NCI-H2227 (cell line): Measurements from ENCODE around the gene SH2B3.
"Not testable (repeated sequence)": the region's sequence is repeated elsewhere in the genome, so short reads cannot be mapped to it uniquely, and the experiment has no call there.

Source experiments
- DNase-seq: peaks from one replicate; lab custom pipeline; 2025; ENCODE audit not compliant: unreplicated experiment; lab: John Stamatoyannopoulos, UW

Gene SH2B3

GRCh38 chr12:111386885-111387284 is 18.8 kb upstream of the SH2B3 start:
- peak; percentile 31 for DNase-seq

DNA sequence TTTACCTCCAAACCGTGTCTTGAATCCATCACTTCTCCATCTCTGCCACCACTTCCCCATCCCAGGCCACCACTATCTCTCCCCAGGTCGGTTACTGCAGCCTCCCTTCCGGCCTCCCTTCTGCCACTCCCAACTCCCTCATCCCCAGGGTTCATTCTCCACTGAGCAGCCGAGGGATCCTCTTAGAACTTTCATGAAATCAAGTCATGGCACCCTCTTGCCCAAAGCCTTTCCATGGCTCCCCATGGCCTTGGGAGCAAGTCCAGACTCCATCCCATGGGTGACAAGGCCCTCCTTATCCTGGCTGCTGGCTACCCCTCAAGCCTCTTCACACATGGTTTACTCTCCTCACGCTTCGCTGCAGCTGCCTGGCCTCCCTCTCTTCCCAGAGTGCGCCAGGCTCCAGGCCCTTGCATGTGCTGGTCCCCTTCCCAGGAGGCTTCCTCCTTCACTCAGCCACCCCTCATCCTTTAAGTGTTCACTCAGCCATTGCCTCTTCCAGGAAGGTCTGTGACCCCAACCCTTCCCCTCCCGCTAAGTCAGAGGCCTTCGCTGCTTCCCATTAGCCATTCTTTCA is 17.9 kb upstream of the SH2B3 start:
- no peak for DNase-seq

- no peak for DNase-seq
Observed at GRCh38 chr12:111389635-111390034, 16.1 kb upstream of the SH2B3 start.

DNA sequence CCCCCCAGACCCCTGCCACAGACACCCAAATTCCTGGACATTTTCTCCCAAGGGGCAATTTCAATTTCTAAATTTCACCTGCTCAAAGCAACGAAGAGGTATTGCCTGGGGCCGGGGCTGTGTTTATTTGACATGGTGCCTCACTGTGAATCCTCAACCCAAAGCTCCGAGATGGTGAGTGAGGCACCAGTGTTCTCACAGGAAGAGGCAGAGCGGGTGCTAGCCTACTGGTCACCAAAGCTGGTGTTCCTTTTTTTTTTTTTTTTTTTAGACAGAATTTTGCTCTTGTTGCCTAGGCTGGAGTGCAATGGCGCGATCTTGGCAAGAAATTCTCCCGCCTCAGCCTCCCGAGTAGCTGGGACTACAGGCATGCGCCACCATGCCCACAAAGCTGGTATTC is 14.8 kb upstream of the SH2B3 start:
- no peak for DNase-seq

- no peak for DNase-seq
Observed at GRCh38 chr12:111393700-111394300, 11.9 kb upstream of the SH2B3 start.

DNA sequence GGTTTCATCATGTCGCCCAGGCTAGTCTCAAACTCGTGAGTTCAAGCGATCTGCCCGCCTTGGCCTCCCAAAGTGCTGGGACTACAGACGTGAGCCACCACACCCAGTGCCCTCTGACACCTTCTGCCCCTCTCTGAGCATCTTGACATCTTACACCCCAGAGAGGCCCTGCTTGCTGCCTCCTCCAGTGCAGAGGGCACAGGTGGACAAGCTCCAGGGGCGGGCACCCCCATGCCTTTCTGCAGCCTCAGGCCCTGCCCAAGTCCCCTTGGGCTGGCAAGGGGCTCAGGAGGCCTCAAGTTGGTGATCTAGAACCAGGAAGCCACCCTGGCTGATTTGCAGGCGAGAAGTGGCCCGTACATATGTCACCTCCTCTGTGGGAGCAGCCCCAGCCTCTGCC is 11.2 kb upstream of the SH2B3 start:
- no peak for DNase-seq

DNA sequence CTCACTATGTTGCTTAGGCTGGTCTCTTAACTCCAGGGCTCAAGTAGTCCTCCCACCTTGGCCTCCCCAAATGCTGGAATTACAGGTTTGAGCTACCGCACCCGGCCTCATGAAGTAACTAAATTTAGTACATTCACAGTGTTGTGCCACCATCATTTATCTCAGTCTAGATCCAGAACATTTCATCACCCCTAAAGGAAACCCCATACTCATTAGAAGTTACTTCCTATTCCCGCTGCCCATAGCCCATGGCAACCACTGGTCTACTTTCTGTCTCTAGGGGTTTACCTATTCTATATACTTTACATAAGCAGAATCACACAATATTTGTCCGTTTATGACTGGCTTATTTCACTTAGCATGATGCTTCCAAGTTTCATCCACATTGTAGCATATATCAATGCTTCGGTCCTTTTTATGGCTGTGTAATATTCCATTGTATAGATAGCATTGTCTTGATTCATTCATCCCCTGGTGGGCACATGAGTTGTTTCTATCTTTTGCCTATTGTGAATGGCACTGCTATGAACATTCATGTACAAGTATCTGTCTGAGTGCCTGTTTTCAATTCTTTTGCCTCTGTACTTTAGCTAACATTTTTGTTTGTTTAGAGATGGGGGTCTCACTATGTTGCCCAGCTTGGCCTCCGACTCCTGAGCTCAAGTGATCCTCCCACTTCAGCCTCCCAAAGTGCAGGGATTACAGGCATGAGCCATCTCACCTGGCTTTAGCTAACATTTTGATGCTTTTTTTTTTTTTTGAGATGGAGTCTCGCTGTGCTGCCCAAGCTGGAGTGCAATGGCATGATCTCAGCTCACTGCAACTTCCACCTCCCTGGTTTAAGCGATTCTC is 10.2 kb upstream of the SH2B3 start:
- no peak for DNase-seq

DNA sequence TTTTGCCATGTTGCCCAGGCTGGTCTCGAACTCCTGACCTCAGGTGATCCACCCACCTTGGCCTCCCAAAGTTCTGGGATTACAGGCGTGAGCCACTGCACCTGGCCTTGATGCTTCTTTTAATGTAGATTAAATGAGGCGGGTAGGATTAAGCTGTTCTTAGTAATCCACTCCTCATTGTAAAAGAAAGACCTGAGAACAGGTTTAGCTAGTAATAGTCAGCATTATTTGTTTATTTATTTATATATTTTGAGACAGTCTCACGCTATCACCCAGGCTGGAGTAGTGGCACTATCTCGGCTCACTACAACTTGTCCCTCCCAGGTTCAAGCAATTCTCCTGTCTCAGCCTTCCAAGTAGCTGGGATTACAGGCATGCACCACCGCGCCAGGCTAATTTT is 9.5 kb upstream of the SH2B3 start:
- DNase-seq = not testable (repeated sequence)

DNA sequence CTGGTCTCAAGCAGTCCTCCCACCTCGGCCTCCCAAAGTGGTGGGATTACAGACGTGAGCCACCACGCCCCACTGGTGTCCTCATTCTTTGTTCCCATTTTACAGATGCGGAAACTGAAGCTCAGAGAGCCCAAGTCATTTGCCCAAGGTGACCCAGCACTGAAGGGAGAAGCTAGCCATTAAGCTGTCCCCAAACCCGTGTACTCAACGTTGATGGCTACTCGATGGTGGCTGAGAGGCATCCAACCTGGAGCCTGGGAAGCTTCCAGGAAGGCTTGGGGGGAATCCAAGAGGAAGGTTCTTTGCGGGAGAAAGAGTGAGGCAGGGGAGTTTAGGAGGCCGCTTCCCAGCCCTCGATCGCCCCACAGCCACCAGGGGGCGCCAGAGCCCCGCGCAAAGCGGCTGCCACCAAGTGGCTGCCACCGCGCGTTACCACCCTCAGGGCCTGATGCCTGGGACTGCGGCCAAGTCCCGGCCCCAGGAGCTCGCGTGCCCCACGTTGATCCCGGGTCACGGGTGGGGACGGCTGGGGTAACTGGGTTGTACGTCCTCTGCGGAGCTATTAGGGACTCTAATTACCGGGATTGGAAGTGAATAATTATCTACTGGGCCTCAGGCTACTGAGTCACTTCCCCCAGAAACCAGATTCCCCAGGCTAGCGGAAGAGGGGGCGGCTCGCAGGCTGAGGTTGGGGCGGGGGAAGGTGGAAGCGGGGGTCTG is 8.8 kb upstream of the SH2B3 start:
- DNase-seq = peak; percentile 87

GRCh38 chr12:111398530-111398929 is 7.2 kb upstream of the SH2B3 start:
- no peak for DNase-seq

GRCh38 chr12:111399741-111400404 is 5.8 kb upstream of the SH2B3 start:
- not testable (repeated sequence) for DNase-seq

DNA sequence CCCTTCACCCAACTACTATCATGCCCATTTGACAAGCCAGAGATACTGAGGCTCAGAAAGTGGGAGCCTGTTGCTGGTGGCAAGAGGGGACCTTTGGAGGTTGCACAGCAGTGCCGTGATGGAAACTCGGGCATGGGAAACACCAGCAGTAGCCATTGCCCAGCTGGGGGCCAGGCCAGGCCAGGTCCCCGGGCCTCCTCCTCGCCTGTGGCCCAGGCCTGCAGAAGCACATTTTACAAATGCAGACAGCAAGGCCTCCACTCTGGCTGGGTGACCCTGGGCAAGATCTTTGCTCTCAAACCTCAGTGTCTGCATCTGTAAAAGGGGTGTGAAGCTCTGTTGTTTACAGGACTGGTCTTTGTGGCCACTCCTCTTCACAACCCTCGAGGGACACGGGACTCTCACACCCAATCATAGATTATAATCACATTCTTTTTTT is 4.5 kb upstream of the SH2B3 start:
- DNase-seq = no peak

DNA sequence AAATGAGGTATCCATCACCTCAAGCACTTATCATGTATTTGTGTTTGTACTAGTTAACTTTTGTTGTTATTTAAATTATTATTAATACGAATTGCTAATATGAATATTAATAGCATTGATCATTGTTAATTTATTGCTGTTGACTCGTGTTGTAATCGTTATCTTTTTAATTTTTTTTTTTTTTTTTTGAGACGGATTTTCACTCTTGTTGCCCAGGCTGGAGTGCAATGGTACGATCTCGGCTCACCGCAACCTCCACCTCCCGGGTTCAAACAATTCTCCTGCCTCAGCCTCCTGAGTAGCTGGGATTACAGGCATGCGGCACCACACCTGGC is 3.3 kb upstream of the SH2B3 start:
- DNase-seq = not testable (repeated sequence)

DNA sequence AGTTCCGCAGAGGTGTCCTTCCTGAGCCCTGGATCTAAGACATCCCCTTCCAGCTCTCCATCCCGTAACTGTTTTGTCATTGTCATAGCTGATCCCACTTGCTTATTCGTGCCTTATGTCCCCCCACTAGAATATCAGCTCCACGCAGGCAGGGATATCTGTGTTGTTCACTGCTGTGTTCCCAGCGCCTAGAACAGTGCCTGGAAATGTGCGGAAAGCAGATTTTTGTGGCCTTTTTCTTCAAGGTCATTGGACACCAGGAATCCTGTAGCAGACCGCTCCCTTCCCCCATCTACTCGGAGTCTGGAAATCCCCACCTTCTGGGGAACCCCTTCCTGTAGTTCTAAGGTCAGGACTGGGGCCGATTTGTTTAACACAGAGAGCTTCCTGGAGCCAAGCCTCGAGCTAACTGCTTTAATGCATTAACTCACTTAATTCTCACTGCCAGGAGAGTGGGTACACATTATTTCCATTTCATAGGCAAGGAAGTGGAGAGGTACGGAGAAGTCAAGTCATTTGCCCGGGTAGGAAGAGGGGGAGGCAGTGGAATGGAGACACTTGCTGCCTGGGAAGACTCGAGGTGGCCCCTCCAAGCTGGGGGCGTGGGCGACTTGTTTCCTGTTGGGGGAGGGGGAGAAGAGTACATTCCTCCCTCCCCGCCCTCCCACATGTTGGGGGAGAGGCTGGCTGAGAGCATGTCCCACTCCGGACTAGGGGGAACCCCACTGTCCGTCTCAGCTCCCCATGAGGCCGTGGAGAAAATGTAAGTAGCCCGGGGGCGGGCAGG is 1.2 kb upstream of the SH2B3 start:
- DNase-seq = peak; percentile 33

DNA sequence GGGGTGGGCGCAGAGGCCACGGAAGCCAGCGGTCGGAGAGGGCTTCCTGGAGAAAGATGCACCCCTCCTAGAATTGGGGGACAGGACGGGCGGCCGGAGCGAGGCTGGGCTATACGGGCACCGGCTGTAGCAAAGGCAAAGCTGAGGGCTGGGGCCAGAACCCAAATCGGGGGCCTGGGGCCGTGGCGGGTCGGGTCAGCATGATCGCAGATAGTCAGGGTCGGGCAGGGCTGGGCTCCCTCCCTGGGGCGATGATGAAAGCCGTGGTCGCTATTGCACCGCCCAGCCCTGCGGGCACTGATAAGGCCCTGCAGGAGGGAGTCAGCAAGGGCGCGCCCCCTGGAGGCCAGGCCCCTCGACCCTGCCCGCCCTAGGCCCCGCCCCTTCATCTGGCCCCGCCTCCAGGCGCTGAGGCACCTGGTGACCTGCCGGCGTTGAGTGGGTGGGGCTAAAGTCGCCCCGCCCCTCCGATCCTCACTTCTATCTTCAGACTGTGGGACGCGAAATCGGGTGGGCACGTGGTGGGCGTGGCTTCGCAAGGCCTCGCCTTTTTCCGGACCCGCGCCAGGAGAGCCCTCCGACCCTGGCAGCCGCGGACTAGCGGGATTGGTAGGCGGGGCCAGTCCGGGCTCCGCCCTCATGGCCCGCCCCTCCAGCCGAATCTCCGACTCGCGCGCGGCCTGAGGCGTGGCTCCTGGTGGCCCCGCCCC is 419 bp upstream of the SH2B3 start:
- peak; percentile 97 for DNase-seq

- no peak for DNase-seq
Observed at GRCh38 chr12:111406474-111407376, 1.0 kb downstream of the SH2B3 start.

DNA sequence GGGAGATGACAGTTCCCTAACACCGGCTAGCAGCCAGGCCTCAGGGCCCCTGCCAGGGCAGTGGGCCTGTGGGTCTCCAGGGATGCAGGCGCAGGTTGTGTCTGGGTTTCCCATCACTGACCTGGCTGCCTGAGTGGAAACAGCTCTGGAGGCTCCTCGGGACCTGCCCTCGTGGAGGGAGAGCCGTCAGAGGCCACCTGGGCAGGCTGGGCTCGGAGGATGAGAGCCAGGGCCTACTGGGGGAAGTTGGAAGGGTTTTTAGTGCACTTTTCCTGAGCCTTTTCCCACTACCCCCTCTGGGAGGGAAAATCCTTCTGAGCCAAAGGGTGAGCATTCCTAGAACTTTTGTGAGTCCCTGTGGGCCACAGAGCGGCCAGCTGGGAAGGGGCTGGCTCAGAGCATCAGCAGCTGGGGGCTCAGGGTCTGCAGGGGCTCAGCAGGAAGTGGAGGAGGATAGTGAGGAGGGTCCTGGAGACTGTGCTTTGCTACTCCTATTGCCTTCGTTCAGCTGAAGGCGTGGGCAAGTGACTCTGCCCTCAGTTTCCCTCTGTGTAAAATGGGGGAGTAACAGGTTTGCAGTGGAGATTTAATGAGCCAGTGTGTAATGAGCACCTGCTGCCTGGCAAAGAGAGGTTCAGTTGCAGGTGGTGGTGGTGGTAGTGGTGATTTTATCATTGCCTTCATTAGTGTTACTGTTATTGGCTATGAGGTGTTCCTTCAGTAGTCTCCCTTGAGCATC is 1.8 kb downstream of the SH2B3 start:
- DNase-seq = no peak

- no peak for DNase-seq
Observed at GRCh38 chr12:111408116-111408440, 2.4 kb downstream of the SH2B3 start.
